Mucosa of rectum (tissue), 2 donors: ENCODE measurements around the gene RHBDD3.

ENCODE experiments used
- H3K27ac ChIP-seq, 2 donors: one replicate each; pipeline ENCODE4 v1.7.0; 2013; ENCODE audit warnings: inconsistent platforms in 2 of 2, low read depth in 2 of 2, low read length in 2 of 2
- H3K27me3 ChIP-seq, 2 donors: one replicate each; pipeline ENCODE4 v1.7.0; 2013; ENCODE audit warnings: low read length in 2 of 2; ENCODE audit not compliant: control insufficient read depth in 2 of 2, insufficient read depth in 2 of 2
- H3K36me3 ChIP-seq, 2 donors: one replicate each; pipeline ENCODE4 v1.7.0; 2013; ENCODE audit warnings: low read length in 2 of 2; ENCODE audit not compliant: control insufficient read depth in 2 of 2, insufficient read depth in 2 of 2
- H3K4me1 ChIP-seq, 2 donors: one replicate each; pipeline ENCODE4 v1.7.0; 2013; ENCODE audit warnings: low read length in 2 of 2, mild to moderate bottlenecking in 1 of 2; ENCODE audit not compliant: control insufficient read depth in 2 of 2, insufficient read depth in 2 of 2
- H3K4me3 ChIP-seq, 2 donors: one replicate each; pipeline ENCODE4 v1.7.0; 2013; ENCODE audit warnings: low read length in 2 of 2
- H3K9ac ChIP-seq, 2 donors: one replicate each; pipeline ENCODE4 v1.7.0; 2013; ENCODE audit warnings: low read length in 2 of 2, low read depth in 1 of 2, mild to moderate bottlenecking in 1 of 2
- H3K9me3 ChIP-seq, 2 donors: one replicate each; pipeline ENCODE4 v1.7.0; 2013; ENCODE audit warnings: low read length in 2 of 2; ENCODE audit not compliant: control insufficient read depth in 2 of 2
- donor health status: healthy.
- donor health status: Normal muscosa, but diverticular disease.

Gene RHBDD3

DNA sequence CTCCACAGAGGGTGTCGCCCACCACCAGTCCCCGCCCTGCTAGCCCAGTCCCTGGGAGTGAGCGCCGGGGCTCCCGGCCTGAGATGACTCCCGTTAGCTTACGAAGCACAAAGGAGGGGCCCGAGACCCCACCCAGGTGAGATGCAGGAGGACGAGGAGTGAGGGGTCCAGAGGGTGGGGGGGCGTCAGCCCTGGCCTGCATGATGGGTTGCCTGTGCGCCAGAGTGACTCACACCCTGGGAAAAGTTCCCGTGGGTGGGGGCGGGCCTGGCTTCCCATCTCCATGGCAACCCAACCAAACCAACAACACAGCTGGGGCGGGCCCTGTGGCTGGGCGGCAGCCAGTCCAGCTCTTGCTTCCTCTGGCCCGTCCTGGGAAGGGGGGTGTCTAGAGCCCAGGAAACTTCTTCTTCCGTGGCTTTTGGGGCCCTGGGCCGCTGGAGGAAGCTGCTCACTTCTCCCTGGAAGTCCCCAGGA, 43.1 kb upstream of the RHBDD3 start:
- Histone ChIP-seq H3K27me3 (peaks cover 4 to 14% of the 10 kb centered on the region in 2 donors), H3K4me1 (peaks cover 64 to 68% of the 10 kb centered on the region in 2 donors), H3K36me3 (no peaks in the 10 kb centered on the region), H3K9me3 (no peaks in the 10 kb centered on the region), H3K27ac (peak overlapping the region; percentile 34 to 74), H3K9ac (no peak overlapping the region), H3K4me3 (peak overlapping the region; percentile 40 to 41)

- Histone ChIP-seq H3K4me1 (peaks cover 64 to 67% of the 10 kb centered on the region in 2 donors), H3K9me3 (no peaks in the 10 kb centered on the region), H3K27me3 (peaks cover 2 to 14% of the 10 kb centered on the region in 2 donors), H3K36me3 (no peaks in the 10 kb centered on the region), H3K4me3 (no peak overlapping the region), H3K9ac (peak overlapping the region in 1 of 2 donors; percentile 46), H3K27ac (peak overlapping the region; percentile 34 to 74)
These were observed 42.5 kb upstream of the RHBDD3 start for GRCh38 chr22:29310065-29310862.

DNA sequence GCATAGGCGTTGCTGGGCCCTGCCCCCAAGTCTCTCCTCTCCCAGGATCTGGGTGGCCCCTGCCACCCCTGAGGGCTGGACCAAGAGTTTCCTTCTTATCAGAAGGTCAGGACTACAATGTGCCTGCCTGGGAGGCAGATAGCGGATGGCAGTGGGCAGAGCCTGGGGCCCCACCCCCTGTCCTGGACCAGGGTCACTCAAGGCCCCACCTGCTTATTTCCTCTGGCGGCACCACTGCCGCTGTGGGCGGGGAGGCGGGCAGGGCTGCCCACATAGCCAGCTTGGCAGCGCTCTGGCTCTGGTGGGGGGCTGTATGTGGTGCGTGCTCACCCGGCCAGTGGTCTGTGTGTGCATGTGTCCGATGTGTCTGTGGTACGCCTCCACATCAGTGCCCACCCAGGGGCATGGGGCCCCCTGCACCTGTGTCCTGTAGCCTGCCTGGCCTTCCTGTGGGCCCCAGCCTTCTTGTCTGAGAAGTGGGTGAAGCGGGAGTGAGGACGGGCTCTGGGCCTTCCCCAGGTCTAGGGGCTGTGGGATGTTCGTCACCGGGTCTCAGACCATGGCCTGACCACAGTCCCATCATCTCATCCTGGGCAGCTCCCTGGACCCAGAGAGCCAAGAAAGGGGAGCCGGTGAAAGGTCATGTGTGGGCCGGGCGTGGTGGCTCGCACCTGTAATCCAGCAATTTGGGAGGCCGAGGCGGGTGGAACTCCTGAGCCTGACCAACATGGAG, 41.7 kb upstream of the RHBDD3 start:
- no peaks in the 10 kb centered on the region for H3K36me3 ChIP-seq
- H3K4me1 ChIP-seq, result peaks cover 60% of the 10 kb centered on the region in 2 donors
- peak overlapping the region; percentile 20 to 34 for H3K4me3 ChIP-seq
- H3K9ac ChIP-seq, result peak overlapping the region in 1 of 2 donors; percentile 46
- no peaks in the 10 kb centered on the region for H3K9me3 ChIP-seq
- peaks cover 0 to 10% of the 10 kb centered on the region in 2 donors for H3K27me3 ChIP-seq
- H3K27ac ChIP-seq, result peak overlapping the region; percentile 34 to 56

- Histone ChIP-seq H3K4me3 (peak overlapping the region in 1 of 2 donors; percentile 19), H3K9ac (peak overlapping the region in 1 of 2 donors; percentile 46), H3K36me3 (no peaks in the 10 kb centered on the region), H3K4me1 (peaks cover 53 to 54% of the 10 kb centered on the region in 2 donors), H3K27me3 (peaks cover 0 to 4% of the 10 kb centered on the region in 2 donors), H3K27ac (peak overlapping the region; percentile 32 to 34), H3K9me3 (no peaks in the 10 kb centered on the region)
These were observed 41.0 kb upstream of the RHBDD3 start for GRCh38 chr22:29308791-29309262.

GRCh38 chr22:29308148-29308790, 40.5 kb upstream of the RHBDD3 start:
- H3K36me3 ChIP-seq, result no peaks in the 10 kb centered on the region
- H3K27me3 ChIP-seq, result peaks cover 0 to 2% of the 10 kb centered on the region in 2 donors
- H3K27ac ChIP-seq, result peak overlapping the region; percentile 17 to 32
- peaks cover 49% of the 10 kb centered on the region in 2 donors for H3K4me1 ChIP-seq
- no peaks in the 10 kb centered on the region for H3K9me3 ChIP-seq
- peak overlapping the region in 1 of 2 donors; percentile 77 for H3K4me3 ChIP-seq
- no peak overlapping the region for H3K9ac ChIP-seq

DNA sequence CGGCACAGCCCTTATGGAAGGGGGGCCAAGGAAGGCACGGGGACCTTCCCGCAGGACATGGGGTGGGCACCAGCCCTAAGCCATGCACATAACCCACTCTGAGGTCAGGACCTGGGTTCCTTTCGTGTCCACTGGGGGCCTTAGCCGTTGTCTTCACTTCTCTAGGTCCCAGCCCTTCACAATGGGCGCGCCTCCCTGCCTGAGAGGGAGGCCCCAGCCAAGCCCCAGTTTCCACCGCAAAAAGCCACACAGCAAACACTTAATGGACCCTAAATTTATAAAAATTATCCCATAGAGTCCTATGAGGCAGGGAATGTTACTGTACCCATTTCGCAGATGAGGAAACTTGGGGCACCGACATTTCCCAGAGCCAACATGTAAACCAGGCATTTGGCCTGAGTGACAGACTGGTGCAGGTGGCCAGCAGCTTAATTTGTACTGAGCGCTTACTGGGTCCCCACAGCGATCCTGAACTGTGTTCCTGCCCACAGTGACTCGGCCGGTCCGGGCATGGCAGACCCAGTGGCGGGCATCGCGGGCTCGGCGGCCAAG, 39.9 kb upstream of the RHBDD3 start:
- Histone ChIP-seq H3K9me3 (no peaks in the 10 kb centered on the region), H3K4me1 (peaks cover 46 to 47% of the 10 kb centered on the region in 2 donors), H3K27ac (peak overlapping the region; percentile 55 to 65), H3K9ac (peak overlapping the region; percentile 41 to 74), H3K36me3 (no peaks in the 10 kb centered on the region), H3K27me3 (no peaks in the 10 kb centered on the region), H3K4me3 (peak overlapping the region; percentile 77 to 79)

DNA sequence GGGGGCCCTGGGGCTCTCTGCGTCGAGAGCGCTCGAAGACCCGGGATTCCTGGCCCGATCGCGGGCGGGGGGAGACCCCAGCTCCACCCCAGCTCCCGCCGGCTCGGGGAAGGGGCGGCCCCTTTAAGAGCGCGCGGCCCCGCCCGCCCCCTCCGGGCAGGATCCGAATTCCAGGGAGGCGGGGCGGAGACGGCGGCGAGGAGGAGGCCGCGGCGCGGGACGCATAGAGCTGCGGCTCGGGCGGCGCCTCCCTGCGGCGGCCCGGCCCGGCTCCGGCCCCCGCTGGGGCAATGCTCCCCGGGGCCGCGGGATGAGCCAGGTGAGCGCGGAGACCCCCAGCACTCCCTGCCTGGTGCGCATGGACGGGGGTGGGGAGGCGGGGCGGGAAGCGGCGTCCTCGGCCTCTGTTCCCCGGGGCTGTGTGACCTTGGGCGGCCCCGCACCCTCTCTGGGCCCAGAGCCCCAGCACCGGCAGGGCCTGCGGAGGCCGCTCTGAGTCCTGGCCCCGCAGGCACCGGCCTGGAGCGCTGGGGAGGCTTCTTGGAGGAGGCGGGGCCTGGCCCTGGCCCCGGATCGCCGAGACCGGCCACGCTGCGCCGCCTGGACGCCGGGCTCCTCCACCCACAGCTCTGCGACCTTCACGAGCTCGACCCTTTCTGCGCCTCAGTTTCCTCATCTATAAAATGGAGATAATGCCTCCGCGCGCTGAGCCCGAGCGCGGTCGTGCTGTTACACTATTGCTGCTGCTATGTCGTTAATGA, 39.2 kb upstream of the RHBDD3 start:
- no peaks in the 10 kb centered on the region for H3K9me3 ChIP-seq
- peak overlapping the region; percentile 77 to 79 for H3K4me3 ChIP-seq
- peaks cover 46 to 50% of the 10 kb centered on the region in 2 donors for H3K4me1 ChIP-seq
- H3K27ac ChIP-seq, result peak overlapping the region; percentile 55 to 65
- no peaks in the 10 kb centered on the region for H3K36me3 ChIP-seq
- H3K27me3 ChIP-seq, result no peaks in the 10 kb centered on the region
- peak overlapping the region; percentile 41 to 74 for H3K9ac ChIP-seq

GRCh38 chr22:29306175-29306834, 38.5 kb upstream of the RHBDD3 start, which contains the start of gene GAS2L1:
Gene GAS2L1, plus strand, starts transcription at chr22:29306650. Its CDS starts 1,456 bp downstream, at chr22:29308106.
- H3K4me1 ChIP-seq, result peaks cover 42 to 45% of the 10 kb centered on the region in 2 donors
- H3K9me3 ChIP-seq, result no peaks in the 10 kb centered on the region
- no peaks in the 10 kb centered on the region for H3K27me3 ChIP-seq
- H3K27ac ChIP-seq, result peak within 1 kb of the TSS; percentile 55 to 65
- peak within 1 kb of the TSS; percentile 72 to 74 for H3K9ac ChIP-seq
- H3K4me3 ChIP-seq, result peak within 1 kb of the TSS; percentile 77 to 79
- no peaks in the 10 kb centered on the region for H3K36me3 ChIP-seq

GRCh38 chr22:29305836-29306174, 38.0 kb upstream of the RHBDD3 start:
- peak overlapping the region in 1 of 2 donors; percentile 74 for H3K9ac ChIP-seq
- H3K4me1 ChIP-seq, result peaks cover 37 to 41% of the 10 kb centered on the region in 2 donors
- peak overlapping the region in 1 of 2 donors; percentile 79 for H3K4me3 ChIP-seq
- no peaks in the 10 kb centered on the region for H3K27me3 ChIP-seq
- H3K36me3 ChIP-seq, result peaks cover 4% of the 10 kb centered on the region in 2 donors
- H3K9me3 ChIP-seq, result no peaks in the 10 kb centered on the region
- H3K27ac ChIP-seq, result no peak overlapping the region
